ENCODE data around the gene FAM136A. TPM values are rescaled to one million over a fixed set of nuclear protein-coding genes. Genes with fewer than 3 reads are reported as not detected.

The FAM136A gene
- total and polyA plus RNA-seq, 10 of the 15 experiments (the other 5 are each of a cell fraction or from before 2014, with no cell fraction given) = 69.3 to 173 (median 107) TPM

DNA sequence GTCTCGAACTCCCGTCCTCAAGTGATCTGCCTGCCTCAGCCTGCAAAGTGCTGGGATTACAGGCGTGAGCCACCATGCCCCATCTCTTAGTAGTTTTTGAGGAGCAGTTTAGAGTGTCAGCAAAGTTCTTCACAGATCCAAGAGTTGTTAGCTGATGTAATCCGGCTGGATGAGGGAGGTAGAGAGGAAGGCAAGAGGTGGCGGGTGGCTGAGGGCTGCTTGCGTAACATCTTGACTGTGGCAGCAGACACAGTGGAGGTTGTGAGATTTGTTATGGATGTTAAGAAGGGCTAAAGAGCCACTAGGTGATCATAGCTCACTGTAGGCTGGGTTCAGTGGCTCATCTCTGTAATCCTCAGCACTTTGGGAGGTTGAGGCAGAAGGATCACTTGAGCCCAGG, 19.5 kb upstream of the FAM136A start (continued):
- TF ChIP-seq, protein P1, sequence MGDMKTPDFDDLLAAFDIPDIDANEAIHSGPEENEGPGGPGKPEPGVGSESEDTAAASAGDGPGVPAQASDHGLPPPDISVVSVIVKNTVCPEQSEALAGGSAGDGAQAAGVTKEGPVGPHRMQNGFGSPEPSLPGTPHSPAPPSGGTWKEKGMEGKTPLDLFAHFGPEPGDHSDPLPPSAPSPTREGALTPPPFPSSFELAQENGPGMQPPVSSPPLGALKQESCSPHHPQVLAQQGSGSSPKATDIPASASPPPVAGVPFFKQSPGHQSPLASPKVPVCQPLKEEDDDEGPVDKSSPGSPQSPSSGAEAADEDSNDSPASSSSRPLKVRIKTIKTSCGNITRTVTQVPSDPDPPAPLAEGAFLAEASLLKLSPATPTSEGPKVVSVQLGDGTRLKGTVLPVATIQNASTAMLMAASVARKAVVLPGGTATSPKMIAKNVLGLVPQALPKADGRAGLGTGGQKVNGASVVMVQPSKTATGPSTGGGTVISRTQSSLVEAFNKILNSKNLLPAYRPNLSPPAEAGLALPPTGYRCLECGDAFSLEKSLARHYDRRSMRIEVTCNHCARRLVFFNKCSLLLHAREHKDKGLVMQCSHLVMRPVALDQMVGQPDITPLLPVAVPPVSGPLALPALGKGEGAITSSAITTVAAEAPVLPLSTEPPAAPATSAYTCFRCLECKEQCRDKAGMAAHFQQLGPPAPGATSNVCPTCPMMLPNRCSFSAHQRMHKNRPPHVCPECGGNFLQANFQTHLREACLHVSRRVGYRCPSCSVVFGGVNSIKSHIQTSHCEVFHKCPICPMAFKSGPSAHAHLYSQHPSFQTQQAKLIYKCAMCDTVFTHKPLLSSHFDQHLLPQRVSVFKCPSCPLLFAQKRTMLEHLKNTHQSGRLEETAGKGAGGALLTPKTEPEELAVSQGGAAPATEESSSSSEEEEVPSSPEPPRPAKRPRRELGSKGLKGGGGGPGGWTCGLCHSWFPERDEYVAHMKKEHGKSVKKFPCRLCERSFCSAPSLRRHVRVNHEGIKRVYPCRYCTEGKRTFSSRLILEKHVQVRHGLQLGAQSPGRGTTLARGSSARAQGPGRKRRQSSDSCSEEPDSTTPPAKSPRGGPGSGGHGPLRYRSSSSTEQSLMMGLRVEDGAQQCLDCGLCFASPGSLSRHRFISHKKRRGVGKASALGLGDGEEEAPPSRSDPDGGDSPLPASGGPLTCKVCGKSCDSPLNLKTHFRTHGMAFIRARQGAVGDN (IDR thresholded peaks at IDR 0.05) = no peak
- TF ChIP-seq, protein P2, sequence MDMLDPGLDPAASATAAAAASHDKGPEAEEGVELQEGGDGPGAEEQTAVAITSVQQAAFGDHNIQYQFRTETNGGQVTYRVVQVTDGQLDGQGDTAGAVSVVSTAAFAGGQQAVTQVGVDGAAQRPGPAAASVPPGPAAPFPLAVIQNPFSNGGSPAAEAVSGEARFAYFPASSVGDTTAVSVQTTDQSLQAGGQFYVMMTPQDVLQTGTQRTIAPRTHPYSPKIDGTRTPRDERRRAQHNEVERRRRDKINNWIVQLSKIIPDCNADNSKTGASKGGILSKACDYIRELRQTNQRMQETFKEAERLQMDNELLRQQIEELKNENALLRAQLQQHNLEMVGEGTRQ (IDR thresholded peaks at IDR 0.05; ENCODE audit: borderline replicate concordance, low read depth, low read length) = no peak
- no peak for TF ChIP-seq RELA (IDR thresholded peaks at IDR 0.05; ENCODE audit: borderline replicate concordance, partially characterized antibody)
- no peak for TF ChIP-seq IRF4 (IDR thresholded peaks at IDR 0.05; ENCODE audit: low read depth, low read length)
- no peak for TF ChIP-seq DPF2 (IDR thresholded peaks at IDR 0.05)
- TF ChIP-seq TCF7 (IDR thresholded peaks at IDR 0.05; ENCODE audit: borderline replicate concordance) = no peak

DNA sequence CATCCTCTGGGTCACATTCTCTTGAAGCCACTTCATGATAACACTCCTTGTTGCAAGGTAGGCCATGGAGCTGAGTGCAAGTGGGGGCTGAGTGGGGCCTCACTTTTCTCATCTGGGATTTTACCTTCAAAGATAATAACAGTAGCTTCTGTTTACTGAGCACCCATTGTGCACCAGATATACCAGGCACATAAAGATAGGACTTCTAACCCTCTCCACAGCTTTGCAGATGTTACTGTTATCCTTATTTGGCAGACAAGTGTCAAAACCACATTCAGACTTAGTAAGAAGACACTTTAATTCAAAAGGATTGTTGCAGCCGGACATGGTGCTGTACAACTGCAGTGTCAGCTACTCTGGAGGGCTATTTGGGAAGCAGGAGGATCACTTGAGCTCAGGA, 12.8 kb upstream of the FAM136A start:
- Histone ChIP-seq H3K36me3 (ENCODE audit: control insufficient read depth in 2 of 2, insufficient read depth in 2 of 2, low read length in 1 of 2) (no peaks in the 10 kb centered on the region), H3K4me1 (ENCODE audit: control insufficient read depth, insufficient read depth, low read length) (no peaks in the 10 kb centered on the region), H3K9ac (ENCODE audit: control insufficient read depth, insufficient read depth, low read length) (no peak overlapping the region), H2AFZ (ENCODE audit: control insufficient read depth, low read depth, low read length) (no peak overlapping the region), H3K27ac (ENCODE audit: control insufficient read depth, insufficient read depth) (no peak overlapping the region), H3K9me3 (replicated peaks; ENCODE audit: control insufficient read depth, insufficient read depth, low read length) (no peaks in the 10 kb centered on the region), H3K4me3 (no peak overlapping the region), H3K79me2 (ENCODE audit: control insufficient read depth, insufficient read depth, low read length) (no peaks in the 10 kb centered on the region), H3K27me3 (replicated peaks in 1 of 2; ENCODE audit: control insufficient read depth in 2 of 2, insufficient read depth in 2 of 2, low read length in 1 of 2) (no peaks in the 10 kb centered on the region), H4K20me1 (ENCODE audit: control insufficient read depth, insufficient read depth) (no peaks in the 10 kb centered on the region), H3K4me2 (ENCODE audit: control insufficient read depth, insufficient read depth) (no peak overlapping the region)
- CTCF ChIA-PET = interaction anchor here (0.5 to 2.1 kb wide), 3 partner anchors 10 to 303 kb away, joined by 3 to 6 read pairs (median 4); no protein-coding TSS in a partner anchor
- in situ Hi-C loops (cut with MboI) (no loop called here), intact Hi-C loops (cut with micrococcal nuclease; ENCODE audit: unreplicated experiment) (no loop called here)
- WGBS (ENCODE audit: insufficient coverage, insufficient replicate concordance, low lambda C conversion rate, missing lambda C conversion rate) = 38% methylated on average over 1 of the region's 1 CpG
- POLR2A ChIA-PET = no interaction called here
- TF ChIP-seq, protein P2 (IDR thresholded peaks at IDR 0.05; ENCODE audit: borderline replicate concordance, low read depth, low read length) = no peak
- TF ChIP-seq PAX5 (IDR thresholded peaks at IDR 0.05; ENCODE audit: borderline replicate concordance, low read depth, low read length) = no peak
- TF ChIP-seq SP1 (IDR thresholded peaks at IDR 0.05; ENCODE audit: low read depth, low read length) = no peak
- TF ChIP-seq, protein P3, sequence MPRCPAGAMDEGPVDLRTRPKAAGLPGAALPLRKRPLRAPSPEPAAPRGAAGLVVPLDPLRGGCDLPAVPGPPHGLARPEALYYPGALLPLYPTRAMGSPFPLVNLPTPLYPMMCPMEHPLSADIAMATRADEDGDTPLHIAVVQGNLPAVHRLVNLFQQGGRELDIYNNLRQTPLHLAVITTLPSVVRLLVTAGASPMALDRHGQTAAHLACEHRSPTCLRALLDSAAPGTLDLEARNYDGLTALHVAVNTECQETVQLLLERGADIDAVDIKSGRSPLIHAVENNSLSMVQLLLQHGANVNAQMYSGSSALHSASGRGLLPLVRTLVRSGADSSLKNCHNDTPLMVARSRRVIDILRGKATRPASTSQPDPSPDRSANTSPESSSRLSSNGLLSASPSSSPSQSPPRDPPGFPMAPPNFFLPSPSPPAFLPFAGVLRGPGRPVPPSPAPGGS (IDR thresholded peaks at IDR 0.05; ENCODE audit: borderline replicate concordance, insufficient read depth, low read depth, low read length, poor library complexity, severe bottlenecking) = no peak
- no peak for TF ChIP-seq DPF2 (IDR thresholded peaks at IDR 0.05)
- TF ChIP-seq MXI1 (IDR thresholded peaks at IDR 0.05; ENCODE audit: low read depth, low read length) = no peak
- ATAC-seq = no peak
- BruUV-seq (replicated peaks) = no TSS peak
- SMC1A ChIA-PET (ENCODE audit: uncharacterized antibody, unreplicated experiment) = no interaction called here
- DNase-seq (ENCODE audit: low read depth, low spot score) = no peak
- RAD21 ChIA-PET (ENCODE audit: unreplicated experiment) = no interaction called here
- no peak for FAIRE-seq
